Fibroblast of lung (primary cell): Measurements from ENCODE around the gene SYTL3. TPM values are rescaled to one million over a fixed set of nuclear protein-coding genes. Genes with fewer than 3 reads are reported as not detected.

Experiments used
- DNase-seq, 2 donors: peaks; one replicate each; pipeline versions ENCODE4 v3.0.0 to v3.0.0-alpha.2; 2010; ENCODE audit warnings: low read depth in 2 of 2
- H2AFZ ChIP-seq: 2 replicates; pipeline ENCODE4 v1.5.1; 2012; ENCODE audit warnings: low read length, control low read depth, inconsistent platforms
- H3K27ac ChIP-seq: 2 replicates; pipeline ENCODE4 v1.5.1; 2011; ENCODE audit warnings: low read length, control low read depth; ENCODE audit not compliant: insufficient read depth
- H3K27me3 ChIP-seq: 2 replicates; pipeline ENCODE4 v1.5.1; 2011; ENCODE audit warnings: mild to moderate bottlenecking, low read length; ENCODE audit not compliant: control insufficient read depth, insufficient read depth
- H3K36me3 ChIP-seq: 2 replicates; pipeline ENCODE4 v1.5.1; 2011; ENCODE audit warnings: low read length; ENCODE audit not compliant: control insufficient read depth, insufficient read depth
- H3K4me1 ChIP-seq: 2 replicates; pipeline ENCODE4 v1.5.1; 2011; ENCODE audit warnings: low read length; ENCODE audit not compliant: control insufficient read depth, insufficient read depth; ENCODE audit errors: extremely low read depth
- H3K4me2 ChIP-seq: 2 replicates; pipeline ENCODE4 v1.5.1; 2011; ENCODE audit warnings: low read length, control low read depth; ENCODE audit not compliant: insufficient read depth; ENCODE audit errors: extremely low read depth
- H3K4me3 ChIP-seq, 4 experiments: fragments of 200-600 bp in 1 of 4; sonication (generic) in 1 of 4; replicated peaks in 1 of 4; 2 replicates each; pipeline ENCODE4 v1.5.1; 2011 to 2016; ENCODE audit warnings: low read length in 4 of 4, low read depth in 3 of 4, mild to moderate bottlenecking in 3 of 4, control low read depth in 2 of 4, inconsistent platforms in 1 of 4, mixed read lengths in 1 of 4; ENCODE audit not compliant: insufficient read depth in 1 of 4; ENCODE audit errors: control extremely low read depth in 1 of 4
- H3K79me2 ChIP-seq: 2 replicates; pipeline ENCODE4 v1.5.1; 2012; ENCODE audit warnings: mild to moderate bottlenecking, low read length, inconsistent platforms; ENCODE audit not compliant: control insufficient read depth, insufficient read depth
- H3K9ac ChIP-seq: 2 replicates; pipeline ENCODE4 v1.5.1; 2011; ENCODE audit warnings: mild to moderate bottlenecking, low read length, control low read depth; ENCODE audit not compliant: insufficient read depth
- H3K9me3 ChIP-seq: 2 replicates; pipeline ENCODE4 v1.5.1; 2012; ENCODE audit warnings: low read depth, low read length; ENCODE audit not compliant: control insufficient read depth, insufficient read depth
- H4K20me1 ChIP-seq: 2 replicates; pipeline ENCODE4 v1.5.1; 2011; ENCODE audit warnings: low read length; ENCODE audit not compliant: control insufficient read depth, insufficient read depth; ENCODE audit errors: extremely low read depth
- EZH2 ChIP-seq: IDR thresholded peaks from 2 replicates; pipeline ENCODE4 v1.5.1; 2012; ENCODE audit warnings: low read length, control low read depth, mild to moderate bottlenecking; ENCODE audit errors: missing control alignments
- polyA plus RNA-seq, 2 donors: library from polyadenylated mRNA; depleted of rRNA in 1 of 2; stranded (reverse) in 1 of 2; unstranded in 1 of 2; fragments of >200 nt; gene quantifications; 2 replicates each; pipeline ENCODE4 v1.2.1, GENCODE V29; 2011 to 2012; ENCODE audit warnings: missing spikeins in 1 of 2
- total RNA-seq: library from RNA; depleted of rRNA; stranded (reverse); fragments of >200 nt; gene quantifications from 2 replicates; pipeline ENCODE4 v1.2.1, GENCODE V29; 2014
- TF ChIP-seq, protein P1 (sequence below), 2 donors: IDR thresholded peaks in 1 of 2; conservative IDR thresholded peaks in 1 of 2; 1 replicate in 1 of 2; 2 replicates in 1 of 2; pipeline ENCODE4 v1.5.1; 2011 to 2012; ENCODE audit warnings: low read length in 2 of 2, control low read depth in 1 of 2, inconsistent platforms in 1 of 2, low read depth in 1 of 2, mild to moderate bottlenecking in 1 of 2

Gene SYTL3
- total and polyA plus RNA-seq, 2 donors (not counting 1 experiment from before 2014, with no cell fraction given): 0.76 to 4.6 TPM

DNA sequence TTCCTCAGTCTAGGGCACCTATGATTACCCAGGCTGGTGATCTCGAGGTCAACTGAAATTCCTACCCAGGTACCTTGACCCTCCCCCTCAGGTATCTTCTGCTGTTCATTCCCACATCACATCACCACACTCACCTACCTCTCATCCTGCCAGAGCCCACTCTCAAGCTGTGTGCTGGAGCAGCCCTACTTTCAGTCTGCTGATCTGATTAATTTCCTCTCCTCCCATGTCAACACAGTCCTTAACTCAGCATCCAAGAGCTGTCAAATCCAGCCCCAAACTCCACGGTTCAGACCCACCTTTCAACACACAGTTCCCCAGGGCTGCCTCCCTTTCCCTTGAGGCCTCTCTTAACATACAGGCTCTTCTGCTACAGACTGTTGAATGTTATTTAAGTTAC lies 126.9 kb downstream of the SYTL3 start:
- H3K4me2 ChIP-seq: no peak overlapping the region
- H3K9ac ChIP-seq: no peak overlapping the region
- H3K36me3 ChIP-seq: peaks cover 27% of the 10 kb centered on the region
- DNase-seq: no peak
- no peaks in the 10 kb centered on the region for H3K9me3 ChIP-seq
- H3K27ac ChIP-seq: no peak overlapping the region
- H3K27me3 ChIP-seq: no peaks in the 10 kb centered on the region
- H3K4me3 ChIP-seq: no peak overlapping the region
- peaks cover 8% of the 10 kb centered on the region for H3K79me2 ChIP-seq
- TF ChIP-seq, protein P1, sequence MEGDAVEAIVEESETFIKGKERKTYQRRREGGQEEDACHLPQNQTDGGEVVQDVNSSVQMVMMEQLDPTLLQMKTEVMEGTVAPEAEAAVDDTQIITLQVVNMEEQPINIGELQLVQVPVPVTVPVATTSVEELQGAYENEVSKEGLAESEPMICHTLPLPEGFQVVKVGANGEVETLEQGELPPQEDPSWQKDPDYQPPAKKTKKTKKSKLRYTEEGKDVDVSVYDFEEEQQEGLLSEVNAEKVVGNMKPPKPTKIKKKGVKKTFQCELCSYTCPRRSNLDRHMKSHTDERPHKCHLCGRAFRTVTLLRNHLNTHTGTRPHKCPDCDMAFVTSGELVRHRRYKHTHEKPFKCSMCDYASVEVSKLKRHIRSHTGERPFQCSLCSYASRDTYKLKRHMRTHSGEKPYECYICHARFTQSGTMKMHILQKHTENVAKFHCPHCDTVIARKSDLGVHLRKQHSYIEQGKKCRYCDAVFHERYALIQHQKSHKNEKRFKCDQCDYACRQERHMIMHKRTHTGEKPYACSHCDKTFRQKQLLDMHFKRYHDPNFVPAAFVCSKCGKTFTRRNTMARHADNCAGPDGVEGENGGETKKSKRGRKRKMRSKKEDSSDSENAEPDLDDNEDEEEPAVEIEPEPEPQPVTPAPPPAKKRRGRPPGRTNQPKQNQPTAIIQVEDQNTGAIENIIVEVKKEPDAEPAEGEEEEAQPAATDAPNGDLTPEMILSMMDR (conservative IDR thresholded peaks at IDR 0.05 in 1 of 2, IDR thresholded peaks at IDR 0.05 in 1 of 2; ENCODE audit: low read depth in 1 of 2, low read length in 2 of 2): no peak
- no peak for TF ChIP-seq EZH2
- H2AFZ ChIP-seq: no peak overlapping the region
- H3K4me1 ChIP-seq: no peaks in the 10 kb centered on the region
- no peaks in the 10 kb centered on the region for H4K20me1 ChIP-seq

DNA sequence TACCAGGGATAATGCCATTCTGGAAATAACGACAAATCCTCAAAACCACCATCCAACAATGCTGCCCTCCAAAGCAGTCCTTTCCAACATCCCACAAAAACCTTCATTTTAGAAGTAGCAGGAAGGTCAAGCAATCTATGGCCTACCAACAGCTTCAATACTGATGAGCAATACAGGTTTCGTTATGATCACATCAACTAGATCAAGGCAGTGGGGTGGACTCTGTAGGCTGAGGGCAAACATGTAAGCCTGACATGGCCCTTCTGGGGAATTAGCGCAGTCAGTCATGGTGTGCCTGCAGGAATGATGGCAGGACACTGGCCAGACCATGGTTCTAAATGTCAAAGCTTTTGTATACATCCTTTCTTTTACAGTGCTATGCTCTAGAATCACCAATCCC lies 127.7 kb downstream of the SYTL3 start:
- Histone ChIP-seq H3K27me3 (no peaks in the 10 kb centered on the region), H3K36me3 (peaks cover 26% of the 10 kb centered on the region), H3K9me3 (no peaks in the 10 kb centered on the region), H4K20me1 (no peaks in the 10 kb centered on the region), H3K27ac (no peak overlapping the region), H2AFZ (no peak overlapping the region), H3K4me3 (no peak overlapping the region), H3K4me2 (no peak overlapping the region), H3K4me1 (no peaks in the 10 kb centered on the region), H3K79me2 (peaks cover 8% of the 10 kb centered on the region), H3K9ac (no peak overlapping the region)
- no peak for TF ChIP-seq EZH2
- TF ChIP-seq, protein P1 (conservative IDR thresholded peaks at IDR 0.05 in 1 of 2, IDR thresholded peaks at IDR 0.05 in 1 of 2; ENCODE audit: low read depth in 1 of 2, low read length in 2 of 2): no peak
- no peak for DNase-seq

DNA sequence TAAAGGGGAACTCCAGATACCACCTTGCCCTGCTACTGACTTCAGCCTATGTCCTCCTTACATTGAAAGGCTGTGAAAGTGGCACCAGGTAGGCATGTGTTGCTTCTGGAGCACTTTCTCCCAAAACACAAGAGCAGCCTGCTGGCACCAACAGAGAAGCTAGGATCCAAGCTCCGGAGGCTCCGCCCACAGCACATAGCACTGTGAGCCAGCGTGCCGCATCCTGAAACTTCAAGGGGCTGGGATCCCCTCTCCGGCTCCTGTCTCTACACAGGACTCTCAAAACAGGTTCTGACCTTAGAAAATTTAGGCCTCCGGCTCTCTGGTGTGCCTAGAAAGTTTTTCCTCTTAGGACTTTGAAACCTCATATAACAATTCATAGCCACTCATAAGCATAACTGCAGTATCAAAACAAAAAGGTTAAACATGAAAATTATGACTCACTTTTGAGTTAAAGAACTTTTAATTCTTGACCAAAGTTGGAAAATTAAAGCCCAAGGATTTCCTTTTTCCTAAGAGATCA lies 128.2 kb downstream of the SYTL3 start:
- Histone ChIP-seq H3K79me2 (peaks cover 8% of the 10 kb centered on the region), H3K27me3 (no peaks in the 10 kb centered on the region), H2AFZ (no peak overlapping the region), H3K4me1 (no peaks in the 10 kb centered on the region), H4K20me1 (no peaks in the 10 kb centered on the region), H3K36me3 (peaks cover 31% of the 10 kb centered on the region), H3K9me3 (no peaks in the 10 kb centered on the region), H3K27ac (no peak overlapping the region), H3K9ac (no peak overlapping the region), H3K4me3 (no peak overlapping the region), H3K4me2 (no peak overlapping the region)
- no peak for TF ChIP-seq EZH2
- TF ChIP-seq, protein P1 (conservative IDR thresholded peaks at IDR 0.05 in 1 of 2, IDR thresholded peaks at IDR 0.05 in 1 of 2; ENCODE audit: low read depth in 1 of 2, low read length in 2 of 2): no peak
- DNase-seq: no peak
